Measurements from ENCODE around the gene GRID1.

DNA sequence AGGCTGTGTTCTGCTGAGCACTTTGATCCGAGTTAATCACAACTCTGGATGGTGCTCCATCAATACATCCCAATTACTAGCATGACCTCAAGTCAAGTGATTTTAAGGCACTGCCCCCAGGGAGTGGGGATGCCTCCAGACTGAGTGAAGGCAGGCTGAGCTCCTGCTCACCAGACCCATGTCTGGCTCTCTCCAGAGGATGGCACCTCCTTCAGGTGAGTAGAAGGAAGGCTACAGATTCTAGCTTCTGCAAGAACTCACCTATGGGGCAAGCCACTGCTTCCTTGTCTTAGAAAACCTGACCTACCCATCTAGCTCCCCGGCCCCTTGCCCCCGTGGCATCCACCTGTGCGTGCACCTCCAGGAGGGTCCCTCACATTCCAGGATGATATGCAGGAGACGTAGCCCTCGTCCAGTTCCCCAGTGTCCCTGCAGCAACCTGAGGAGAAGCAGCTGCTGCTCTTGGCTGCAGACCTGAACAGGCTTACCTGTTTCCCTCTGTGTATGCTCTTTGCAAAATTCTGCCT, 390.3 kb downstream of the GRID1 start:
- TF ChIP-seq, protein P1, sequence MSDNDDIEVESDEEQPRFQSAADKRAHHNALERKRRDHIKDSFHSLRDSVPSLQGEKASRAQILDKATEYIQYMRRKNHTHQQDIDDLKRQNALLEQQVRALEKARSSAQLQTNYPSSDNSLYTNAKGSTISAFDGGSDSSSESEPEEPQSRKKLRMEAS (IDR thresholded peaks at IDR 0.05): no peak
- TF ChIP-seq CEBPB (IDR thresholded peaks at IDR 0.05; ENCODE audit: low read depth): no peak
- TF ChIP-seq, protein P2, sequence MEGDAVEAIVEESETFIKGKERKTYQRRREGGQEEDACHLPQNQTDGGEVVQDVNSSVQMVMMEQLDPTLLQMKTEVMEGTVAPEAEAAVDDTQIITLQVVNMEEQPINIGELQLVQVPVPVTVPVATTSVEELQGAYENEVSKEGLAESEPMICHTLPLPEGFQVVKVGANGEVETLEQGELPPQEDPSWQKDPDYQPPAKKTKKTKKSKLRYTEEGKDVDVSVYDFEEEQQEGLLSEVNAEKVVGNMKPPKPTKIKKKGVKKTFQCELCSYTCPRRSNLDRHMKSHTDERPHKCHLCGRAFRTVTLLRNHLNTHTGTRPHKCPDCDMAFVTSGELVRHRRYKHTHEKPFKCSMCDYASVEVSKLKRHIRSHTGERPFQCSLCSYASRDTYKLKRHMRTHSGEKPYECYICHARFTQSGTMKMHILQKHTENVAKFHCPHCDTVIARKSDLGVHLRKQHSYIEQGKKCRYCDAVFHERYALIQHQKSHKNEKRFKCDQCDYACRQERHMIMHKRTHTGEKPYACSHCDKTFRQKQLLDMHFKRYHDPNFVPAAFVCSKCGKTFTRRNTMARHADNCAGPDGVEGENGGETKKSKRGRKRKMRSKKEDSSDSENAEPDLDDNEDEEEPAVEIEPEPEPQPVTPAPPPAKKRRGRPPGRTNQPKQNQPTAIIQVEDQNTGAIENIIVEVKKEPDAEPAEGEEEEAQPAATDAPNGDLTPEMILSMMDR (IDR thresholded peaks at IDR 0.05 in 2 of 3, conservative IDR thresholded peaks at IDR 0.05 in 1 of 3; ENCODE audit: borderline replicate concordance in 1 of 3, insufficient read depth in 1 of 3, low read depth in 2 of 3, low read length in 2 of 3): peak in 1 of 3 experiments; percentile 40; a peak in 2 of 6 replicates
- no peak for TF ChIP-seq POLR2A (IDR thresholded peaks at IDR 0.05; ENCODE audit: borderline replicate concordance, extremely low read depth, insufficient read depth, insufficient read length)
- TF ChIP-seq, protein P3, sequence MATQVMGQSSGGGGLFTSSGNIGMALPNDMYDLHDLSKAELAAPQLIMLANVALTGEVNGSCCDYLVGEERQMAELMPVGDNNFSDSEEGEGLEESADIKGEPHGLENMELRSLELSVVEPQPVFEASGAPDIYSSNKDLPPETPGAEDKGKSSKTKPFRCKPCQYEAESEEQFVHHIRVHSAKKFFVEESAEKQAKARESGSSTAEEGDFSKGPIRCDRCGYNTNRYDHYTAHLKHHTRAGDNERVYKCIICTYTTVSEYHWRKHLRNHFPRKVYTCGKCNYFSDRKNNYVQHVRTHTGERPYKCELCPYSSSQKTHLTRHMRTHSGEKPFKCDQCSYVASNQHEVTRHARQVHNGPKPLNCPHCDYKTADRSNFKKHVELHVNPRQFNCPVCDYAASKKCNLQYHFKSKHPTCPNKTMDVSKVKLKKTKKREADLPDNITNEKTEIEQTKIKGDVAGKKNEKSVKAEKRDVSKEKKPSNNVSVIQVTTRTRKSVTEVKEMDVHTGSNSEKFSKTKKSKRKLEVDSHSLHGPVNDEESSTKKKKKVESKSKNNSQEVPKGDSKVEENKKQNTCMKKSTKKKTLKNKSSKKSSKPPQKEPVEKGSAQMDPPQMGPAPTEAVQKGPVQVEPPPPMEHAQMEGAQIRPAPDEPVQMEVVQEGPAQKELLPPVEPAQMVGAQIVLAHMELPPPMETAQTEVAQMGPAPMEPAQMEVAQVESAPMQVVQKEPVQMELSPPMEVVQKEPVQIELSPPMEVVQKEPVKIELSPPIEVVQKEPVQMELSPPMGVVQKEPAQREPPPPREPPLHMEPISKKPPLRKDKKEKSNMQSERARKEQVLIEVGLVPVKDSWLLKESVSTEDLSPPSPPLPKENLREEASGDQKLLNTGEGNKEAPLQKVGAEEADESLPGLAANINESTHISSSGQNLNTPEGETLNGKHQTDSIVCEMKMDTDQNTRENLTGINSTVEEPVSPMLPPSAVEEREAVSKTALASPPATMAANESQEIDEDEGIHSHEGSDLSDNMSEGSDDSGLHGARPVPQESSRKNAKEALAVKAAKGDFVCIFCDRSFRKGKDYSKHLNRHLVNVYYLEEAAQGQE (IDR thresholded peaks at IDR 0.05; ENCODE audit: low read depth): no peak
- TF ChIP-seq SIN3A (IDR thresholded peaks at IDR 0.05; ENCODE audit: low read depth): no peak
- no peak for TF ChIP-seq JUND (IDR thresholded peaks at IDR 0.05)
- TF ChIP-seq POLR2AphosphoS5 (IDR thresholded peaks at IDR 0.05; ENCODE audit: low read depth, low read length): no peak
- TF ChIP-seq EZH2 (IDR thresholded peaks at IDR 0.05): no peak
- TF ChIP-seq SP1 (IDR thresholded peaks at IDR 0.05; ENCODE audit: low read depth): no peak
- no peak for TF ChIP-seq TCF7L2 (IDR thresholded peaks at IDR 0.05; ENCODE audit: borderline replicate concordance, extremely low read depth, insufficient read depth, insufficient read length)
- no peak for TF ChIP-seq FOSL1 (IDR thresholded peaks at IDR 0.05; ENCODE audit: low read depth)
- TF ChIP-seq YY1 (IDR thresholded peaks at IDR 0.05; ENCODE audit: extremely low read depth, insufficient replicate concordance, low read depth, low read length): no peak
- TF ChIP-seq EZH2phosphoT487 (IDR thresholded peaks at IDR 0.05; ENCODE audit: borderline replicate concordance): no peak

Data from HCT116 (cell line).